Stimulated activated CD4-positive, alpha-beta T cell treated with anti-CD3 and anti-CD28 coated beads, Interleukin-1b, Interleukin-23, amount 100 ng/mL, for 24 hours (primary cell): ENCODE measurements around the gene ADARB2.

Experiments used
- DNase-seq, 4 experiments: peaks; one replicate each; pipeline ENCODE4 v3.0.0-alpha.2; 2020; ENCODE audit warnings: low read depth in 4 of 4, low spot score in 1 of 4

Gene ADARB2

DNA sequence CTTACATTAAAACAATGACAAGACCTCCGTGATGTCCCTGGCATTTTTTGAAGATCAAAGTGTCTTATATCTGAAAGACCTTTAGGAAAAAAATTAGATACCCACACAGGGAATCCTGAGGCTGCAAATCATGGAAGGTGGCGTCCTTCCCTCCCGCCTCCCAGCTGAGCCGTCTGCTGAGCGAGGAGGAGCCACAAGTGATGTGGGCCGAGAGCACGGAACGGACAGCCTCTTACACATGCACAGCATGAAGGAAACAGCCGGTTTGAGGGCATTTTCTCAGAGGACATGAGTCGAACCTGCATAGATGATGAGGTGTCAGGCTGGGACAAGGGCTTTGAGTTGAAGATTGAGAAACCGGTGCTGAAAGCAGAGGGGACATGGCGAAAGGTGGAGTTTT lies 163.3 kb downstream of the ADARB2 start:
- DNase-seq: no peak

DNA sequence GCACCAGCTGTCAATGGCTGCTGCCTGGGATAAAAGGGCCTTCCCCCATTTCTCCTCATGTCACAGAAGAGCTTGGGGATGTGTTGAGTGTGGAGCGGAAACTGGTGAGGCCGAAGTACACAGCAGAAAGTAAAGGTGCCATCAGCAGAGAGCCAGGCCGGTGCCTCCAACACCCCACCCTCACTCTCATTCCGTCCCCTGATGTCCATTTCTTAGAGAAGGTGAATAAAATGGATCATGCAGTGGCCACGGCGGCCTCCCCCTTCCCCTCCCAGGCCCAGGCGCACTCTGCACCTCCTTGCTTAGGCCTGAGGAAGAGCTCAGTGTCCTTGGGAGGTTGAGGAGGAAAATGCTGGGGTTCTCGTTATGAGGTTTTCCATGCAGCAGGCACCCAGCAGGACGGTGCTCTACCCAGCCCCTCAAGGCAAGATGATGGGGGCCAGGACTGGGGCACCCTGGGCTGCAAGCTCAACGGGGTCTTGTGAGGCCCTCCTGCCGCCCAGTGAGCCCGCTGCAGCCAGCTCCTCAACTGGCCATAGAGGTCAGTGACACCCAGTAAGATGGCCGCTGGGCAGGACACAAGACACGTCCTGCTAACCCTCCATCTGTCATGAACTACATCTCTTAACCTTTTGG lies 163.9 kb downstream of the ADARB2 start:
- no peak for DNase-seq

DNA sequence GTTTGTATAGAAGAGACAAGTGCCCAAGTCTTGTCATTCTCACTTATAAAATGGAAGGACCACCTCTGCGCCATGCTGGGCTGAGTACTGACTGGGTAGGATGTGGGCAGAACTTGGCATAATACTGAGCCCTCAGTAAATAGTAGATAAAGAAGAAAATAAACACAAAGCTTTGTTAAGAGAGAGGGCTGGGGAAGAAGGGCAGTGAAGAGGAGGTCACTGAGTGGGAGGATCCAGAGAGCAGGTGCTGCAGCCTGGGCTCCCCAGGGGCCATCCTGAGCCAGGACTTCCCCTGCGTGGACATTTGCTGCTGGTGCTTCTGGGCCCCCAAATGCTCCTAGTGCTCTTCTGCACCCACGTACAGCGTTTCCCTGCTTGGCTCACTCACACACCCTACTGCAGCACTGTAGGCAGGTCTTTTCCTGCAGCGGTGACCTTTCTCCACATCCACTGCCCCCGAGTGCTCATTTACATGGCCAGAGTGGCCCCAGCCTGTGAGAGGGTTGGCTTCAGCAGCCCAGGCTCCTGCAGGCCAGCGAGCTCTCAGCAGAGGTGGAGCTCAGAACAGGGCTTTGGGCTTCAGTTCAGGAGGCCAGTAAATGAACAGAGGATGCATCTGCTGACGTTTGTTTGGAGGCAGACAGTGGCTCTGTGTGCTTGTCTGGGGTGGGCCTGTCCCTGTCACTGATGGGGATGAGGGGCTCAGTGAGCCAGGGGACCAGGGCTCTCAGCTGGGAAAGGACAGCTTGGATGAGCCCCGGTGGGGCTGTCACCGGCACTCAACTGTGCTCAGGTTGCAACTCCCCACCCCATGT lies 164.6 kb downstream of the ADARB2 start:
- no peak for DNase-seq

DNA sequence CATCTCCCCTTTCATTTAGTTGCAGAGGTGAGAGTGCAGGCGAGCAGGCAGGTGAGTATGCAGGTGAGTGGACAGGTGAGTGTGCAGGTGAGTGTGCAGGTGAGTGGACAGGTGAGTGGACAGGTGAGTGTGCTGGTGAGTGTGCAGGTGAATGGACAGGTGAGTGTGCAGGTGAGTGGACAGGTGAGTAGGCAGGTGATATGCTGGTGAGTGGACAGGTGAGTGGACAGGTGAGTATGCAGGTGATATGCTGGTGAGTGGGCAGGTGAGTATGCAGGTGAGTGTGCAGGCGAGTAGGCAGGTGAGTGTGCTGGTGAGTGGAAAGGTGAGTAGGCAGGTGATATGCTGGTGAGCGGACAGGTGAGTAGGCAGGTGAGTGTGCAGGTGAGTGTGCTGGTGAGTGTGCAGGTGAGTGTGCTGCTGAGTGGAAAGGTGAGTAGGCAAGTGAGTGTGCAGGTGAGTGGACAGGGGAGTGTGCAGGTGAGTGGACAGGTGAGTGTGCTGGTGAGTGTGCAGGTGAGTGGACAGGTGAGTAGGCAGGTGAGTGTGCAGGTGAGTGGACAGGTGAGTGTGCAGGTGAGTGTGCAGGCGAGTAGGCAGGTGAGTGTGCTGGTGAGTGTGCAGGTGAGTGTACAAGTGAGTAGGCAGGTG lies 165.6 kb downstream of the ADARB2 start:
- DNase-seq: no peak

DNA sequence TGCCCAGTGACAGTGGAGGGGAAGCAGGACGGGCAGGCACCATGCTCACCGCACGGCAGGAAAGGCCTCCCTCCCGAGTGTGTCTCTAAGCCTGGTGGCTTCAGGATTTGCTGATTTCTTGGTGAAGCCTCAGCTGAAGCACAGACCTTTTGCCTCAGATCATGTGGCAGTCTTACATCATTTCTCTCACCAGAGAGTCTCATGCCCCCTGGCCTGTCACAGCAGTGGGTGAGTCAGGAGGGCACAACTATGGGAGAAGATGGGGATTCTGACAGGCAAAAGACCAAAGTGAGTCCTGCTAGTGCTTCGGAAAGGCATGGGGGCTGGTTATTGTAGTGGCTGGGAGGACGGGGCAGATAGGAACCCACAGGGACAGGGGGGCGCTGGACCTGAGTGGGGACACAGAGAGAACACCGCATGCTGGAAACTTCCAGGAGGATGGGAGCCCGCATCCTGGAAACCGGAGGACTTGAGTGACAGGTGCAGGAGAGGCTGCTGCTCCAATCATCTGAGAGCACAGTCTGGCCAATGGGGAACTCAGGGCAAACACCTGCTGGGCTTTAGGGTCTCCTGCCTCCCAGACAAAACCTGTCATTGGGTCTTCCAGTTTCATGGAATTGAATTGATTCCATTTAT lies 166.8 kb downstream of the ADARB2 start:
- DNase-seq: no peak

DNA sequence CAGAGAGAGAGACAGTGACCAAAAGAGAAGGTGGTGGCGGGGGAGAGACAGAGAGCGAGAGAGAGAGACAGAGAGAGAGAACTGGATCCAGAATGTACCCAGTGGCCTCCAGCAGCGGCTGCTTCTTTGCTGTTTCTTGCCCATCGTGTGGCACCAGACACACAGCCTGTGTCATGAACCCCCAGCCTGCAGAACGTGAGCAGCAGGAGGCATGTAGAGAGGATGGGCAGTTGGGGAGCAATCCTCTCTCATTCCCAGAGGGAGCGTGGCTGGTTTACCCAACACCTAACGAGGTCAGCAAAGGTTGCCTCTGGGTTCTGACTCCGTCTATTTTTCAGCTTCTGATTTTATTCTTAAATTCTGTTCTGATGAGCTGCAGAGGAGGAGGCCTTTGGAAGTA lies 168.1 kb downstream of the ADARB2 start:
- no peak for DNase-seq

DNA sequence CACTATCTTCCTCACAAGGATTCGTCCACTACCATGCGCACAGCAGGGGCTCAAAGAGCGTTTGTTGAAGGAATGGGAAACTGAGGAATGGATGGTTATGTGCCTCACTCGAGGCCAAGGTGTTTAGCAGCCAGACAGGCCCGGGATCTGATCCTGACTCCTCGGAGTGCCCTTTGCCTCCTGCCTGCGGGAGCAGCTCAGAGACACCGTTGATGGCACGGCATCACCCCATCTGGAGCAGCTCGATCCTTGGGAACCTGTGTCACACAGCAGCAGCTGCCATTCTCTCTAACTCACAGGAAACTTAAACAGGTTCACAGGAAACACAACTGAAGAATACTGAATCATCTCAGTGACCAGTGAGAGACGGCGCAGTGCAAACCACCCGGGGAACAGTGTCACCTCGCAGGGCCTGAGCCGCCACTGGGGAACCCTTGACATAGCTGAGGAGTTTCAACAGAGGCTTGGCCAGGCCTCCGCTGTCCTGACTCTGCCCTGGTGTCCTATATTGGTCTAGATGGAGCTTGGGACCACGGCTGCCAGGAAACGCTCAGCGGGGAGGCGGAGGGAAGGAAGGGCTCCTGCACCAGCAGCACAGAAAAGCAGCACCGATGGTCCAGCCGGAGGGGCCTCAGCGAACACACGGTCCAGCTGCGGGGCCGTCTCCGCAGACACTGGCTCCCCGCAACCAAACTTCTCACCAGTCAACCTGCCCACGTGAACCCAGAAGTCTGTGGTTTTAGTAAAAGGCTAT lies 169.4 kb downstream of the ADARB2 start:
- DNase-seq: no peak

DNA sequence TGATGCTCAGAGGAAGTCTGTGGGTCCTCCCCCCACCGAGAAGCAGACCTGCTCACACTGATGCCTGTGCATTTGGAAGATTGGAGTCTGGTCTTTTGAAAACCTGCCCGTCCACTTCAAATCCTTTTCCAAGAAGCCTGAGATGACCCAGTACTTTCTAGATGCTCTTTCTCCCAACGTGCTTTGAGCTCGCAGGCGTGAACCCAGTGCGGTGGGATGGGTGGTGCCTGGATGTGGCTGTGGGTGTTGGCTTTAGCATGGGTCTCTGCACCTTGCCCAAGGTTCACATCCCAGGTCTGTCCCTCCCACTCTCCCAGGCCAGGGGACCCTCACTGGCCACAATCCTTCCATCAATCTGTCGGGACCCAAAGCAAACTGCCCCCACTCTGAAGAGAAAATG lies 170.2 kb downstream of the ADARB2 start:
- DNase-seq: no peak

DNA sequence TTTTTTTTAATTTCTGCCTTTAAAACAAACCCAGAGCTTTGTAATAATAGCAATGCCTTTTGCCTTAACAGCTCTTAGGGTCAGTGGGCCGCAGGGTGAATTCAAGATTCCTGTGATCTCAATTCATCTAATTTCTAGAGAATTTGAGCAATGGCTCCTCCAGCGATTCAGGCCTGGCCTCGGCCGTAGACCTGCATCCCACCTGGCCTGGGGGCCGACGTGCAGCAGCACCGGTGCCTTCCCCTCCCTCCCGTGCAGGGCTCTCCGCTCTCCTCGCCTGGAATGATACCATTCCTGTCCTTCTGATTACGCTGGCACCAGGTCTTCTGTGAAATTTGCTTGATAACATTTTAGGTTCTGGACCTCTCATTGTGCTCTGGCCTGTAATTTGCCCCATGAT lies 172.5 kb downstream of the ADARB2 start:
- DNase-seq: no peak

DNA sequence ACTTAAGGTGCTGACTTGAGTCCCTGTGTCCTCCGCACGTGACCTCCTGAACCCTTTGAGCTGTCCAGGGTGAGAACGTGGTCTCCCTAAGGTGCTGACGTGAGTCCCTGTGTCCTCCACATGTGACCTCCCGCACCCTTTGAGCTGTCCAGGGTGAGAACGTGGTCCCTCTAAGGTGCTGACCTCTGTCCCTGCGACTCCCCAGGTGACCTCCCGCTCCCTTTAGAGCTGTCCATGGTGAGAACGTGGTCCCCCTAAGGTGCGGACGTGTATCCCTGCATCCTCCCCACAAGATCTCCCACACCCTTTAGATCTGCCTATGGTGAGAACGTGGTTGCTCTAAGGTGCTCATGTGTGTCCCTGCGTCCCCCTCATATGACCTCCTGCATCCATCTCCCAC lies 174.3 kb downstream of the ADARB2 start:
- no peak for DNase-seq

DNA sequence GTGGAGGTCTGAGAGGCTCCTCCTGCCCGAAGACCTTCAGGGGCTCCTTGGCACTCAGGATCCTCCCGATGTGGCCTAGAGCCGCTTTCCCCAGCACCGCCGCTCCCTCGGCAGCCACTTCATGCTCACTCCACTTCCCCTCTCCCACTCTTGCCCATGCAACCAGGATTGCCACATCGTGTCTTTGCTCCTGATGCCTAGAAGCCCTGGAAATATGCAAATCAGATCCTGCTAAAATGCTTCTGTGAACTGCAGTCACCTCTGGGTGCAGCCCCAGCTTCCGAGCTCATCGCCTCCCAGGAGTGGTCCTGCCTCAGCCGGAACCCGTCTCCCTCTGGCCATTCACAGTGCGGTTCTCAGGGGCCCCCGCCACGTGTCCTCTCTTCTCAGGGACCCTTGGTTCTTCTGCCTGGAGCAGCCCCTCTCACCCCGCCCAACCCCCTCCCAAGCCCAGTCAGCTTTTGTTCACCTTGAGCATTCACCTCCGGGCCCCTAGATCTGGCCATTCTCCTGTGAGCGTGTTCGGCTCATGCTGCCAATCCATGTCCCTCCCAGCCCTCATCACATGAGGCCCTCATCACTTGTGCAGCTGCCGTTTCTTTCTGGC lies 175.5 kb downstream of the ADARB2 start:
- no peak for DNase-seq

DNA sequence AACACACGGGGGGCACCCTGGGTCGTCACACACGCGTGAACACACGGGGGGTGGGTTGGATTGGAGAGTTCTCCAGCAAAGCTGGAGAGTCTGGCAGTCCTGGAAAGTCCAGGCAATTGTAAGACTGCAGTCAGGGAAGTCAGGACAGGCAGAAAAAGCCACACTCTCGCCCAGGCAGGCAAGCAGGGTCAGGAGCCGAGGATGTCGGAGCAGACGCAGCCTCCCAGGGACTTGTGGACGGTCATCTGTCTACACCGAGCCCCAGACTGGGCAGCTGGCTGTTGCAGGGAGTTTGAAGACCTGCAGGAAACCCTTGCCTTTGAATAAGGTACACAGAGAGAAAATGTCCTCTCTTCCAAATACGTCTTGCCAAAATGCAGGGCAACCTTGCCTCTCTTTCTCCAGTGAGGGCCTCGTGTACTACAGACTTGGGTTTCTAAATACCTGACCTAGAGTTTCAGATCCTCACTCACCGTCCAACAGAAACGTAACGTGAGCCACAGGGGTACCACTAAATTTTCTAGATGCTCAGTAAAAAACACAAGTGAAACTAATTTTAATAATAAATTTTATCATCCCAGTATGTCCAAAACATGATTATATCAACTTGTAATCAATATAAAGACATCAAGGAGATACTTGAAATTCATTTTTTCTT lies 176.7 kb downstream of the ADARB2 start:
- no peak for DNase-seq

DNA sequence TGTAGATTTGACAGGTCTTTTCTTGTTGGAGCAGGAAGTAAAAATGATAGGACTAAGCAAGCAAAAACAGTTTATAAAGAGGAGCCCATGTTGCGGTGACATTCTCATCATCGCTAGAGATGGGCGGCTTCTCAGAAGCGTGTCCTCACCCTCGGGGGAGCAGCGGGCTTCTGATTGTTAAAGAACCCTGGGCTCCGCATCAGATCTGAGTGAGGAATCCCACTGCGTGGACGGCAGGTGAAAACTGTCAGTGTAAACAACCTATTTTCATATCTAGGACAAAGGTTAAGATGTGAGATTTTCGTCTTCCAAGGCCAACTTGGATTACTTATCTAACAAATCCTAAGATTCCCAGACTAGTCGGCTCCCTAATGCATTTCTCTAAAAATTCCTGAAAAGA lies 177.6 kb downstream of the ADARB2 start:
- no peak for DNase-seq

DNA sequence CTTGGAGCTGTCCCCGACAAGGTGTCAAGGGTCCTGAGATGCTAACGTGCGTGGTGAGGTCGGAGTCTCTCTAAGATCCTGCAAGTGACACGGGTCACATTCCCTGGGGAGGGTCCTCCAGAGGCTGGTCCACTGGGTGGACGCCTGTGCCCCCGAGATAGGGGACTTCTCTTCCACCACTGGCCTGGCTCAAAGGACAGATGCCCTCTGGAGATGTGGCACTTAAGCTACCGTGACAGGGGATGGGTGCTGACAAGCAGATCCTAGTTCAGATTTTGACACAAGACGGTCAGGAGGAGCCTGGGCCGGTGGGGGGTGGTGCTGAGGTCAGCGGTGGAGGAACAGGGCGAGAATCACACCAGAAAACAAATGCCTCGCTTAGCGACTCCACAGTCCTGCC lies 178.0 kb downstream of the ADARB2 start:
- no peak for DNase-seq

DNA sequence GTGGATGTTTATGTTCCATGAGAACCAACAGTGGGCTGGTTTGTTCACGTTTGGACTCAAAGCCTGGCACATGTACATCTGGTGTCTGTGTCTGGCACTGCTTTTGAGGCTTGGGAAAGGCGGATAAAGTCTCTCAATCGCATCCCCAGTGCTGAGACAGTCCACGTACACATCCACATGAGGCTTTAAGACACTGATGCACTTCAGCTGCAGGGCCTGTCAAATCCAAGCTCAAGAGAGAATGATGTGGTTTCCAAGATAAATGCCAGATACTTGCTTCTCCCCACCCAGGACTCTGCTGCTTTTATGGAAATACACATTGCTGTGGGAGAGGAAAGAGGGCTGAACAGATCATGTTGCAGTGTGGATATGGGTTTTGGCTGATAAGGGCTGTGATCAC lies 178.4 kb downstream of the ADARB2 start:
- DNase-seq: no peak

DNA sequence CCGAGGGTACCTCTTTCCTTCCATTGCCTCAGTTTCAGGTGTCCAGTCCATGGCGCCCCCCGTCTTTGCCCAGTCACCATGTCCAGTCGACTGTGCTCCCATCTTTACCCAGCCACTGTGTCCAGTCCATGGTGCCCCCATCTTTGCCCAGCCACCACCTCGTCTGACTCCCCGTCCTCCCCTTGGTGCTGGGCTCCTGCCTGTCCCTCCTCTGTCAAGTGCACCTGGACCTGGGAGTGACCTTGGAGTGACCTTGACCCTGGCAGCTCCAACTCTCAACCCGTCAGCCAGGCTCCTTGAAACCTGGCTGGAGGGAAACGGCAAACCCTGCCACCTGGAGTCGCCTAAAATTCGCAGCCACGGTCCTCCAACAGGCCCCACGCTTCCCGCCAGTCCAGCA lies 180.2 kb downstream of the ADARB2 start:
- no peak for DNase-seq

DNA sequence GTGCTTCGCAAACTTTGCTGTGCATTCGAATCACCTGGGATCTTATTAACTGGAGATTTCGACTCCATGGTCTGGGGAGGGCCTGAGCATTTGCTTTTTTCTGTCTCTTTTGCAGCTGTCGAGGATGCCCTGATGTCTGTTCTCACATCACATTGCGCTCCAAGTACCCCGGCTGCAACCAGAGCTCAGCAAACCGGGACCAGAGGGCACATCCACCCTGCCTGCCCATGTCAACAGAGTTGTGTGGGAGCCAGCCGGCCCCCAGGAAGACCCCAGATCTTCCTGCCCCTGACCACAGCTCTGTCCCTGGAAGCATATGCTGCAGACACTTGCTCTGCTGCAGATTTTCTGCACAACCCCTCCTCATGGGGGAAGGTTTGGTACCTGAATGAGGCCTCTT lies 180.8 kb downstream of the ADARB2 start:
- no peak for DNase-seq

DNA sequence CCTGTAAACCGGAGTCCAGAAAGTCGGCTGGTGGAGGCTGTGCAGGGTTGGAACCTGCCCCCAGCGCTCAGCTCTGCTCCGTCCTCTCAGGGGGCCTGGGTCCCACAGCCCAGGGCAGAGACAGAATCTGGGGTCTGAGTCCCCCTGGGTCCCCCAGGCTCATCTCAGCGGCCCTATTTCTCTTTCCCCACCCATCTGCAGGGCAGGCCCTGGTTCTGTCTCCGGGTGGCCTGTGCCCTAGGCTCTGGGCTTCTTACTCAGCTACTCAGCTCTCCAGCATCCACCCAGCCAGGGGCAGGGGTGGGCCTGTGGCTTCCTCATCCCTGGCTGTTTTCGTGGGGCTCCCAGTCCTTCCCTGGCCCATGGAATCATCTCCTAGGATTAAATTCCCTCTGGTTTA lies 183.4 kb downstream of the ADARB2 start:
- no peak for DNase-seq

DNA sequence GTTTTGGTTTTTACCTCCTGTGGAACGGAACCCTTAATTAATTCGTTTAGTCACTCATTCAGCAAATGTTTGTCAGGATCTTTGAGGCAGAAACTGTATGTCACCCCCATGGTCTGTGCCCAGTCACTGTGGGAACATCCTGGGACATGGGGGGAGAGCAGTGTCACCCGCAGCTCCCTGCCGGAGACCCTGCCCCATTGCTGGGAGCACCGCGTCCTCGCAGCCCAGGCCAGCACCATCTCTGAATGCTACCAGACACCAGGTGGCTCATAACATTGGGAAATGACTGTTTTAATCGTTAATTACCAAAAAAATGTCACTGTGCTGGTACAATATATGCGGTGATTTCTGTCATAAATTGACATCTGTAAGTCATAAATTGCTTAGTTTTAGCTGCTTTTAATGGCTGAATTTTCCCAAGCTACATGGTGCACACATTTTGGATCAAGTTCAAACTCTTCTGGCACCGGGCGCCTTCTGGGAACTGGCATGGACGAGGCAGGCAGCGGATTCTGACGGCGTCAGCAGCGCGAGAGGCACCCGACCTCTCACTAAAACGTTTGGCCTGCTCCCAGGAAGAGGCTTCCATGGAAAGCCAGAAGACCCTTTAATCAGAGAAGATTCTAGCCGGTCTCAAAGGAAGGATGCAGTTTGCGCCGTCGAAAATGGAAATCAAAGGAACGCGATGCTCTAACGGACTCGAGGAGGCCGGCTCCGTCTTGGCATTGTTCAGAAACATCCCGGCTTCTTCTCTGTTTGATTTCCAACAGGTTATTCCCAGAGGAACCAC lies 184.2 kb downstream of the ADARB2 start:
- DNase-seq: no peak

DNA sequence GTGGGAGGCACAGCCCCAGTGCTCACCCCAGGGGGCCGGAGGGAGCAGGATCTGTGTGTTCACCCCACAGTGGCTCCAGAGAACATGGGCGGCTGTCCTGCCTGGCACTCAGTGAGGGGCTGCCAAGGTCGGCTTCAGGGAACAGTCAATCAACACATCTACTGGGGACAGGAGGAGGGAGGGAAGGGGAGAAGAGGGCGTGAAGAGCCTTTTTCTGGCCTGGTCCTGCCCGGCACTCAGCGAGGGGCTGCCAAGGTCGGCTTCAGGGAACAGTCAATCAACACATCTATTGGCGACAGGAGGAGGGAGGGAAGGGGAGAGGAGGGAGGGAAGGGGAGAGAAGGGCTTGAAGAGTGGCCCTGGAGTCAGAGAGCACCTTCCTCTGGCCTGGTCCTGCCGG lies 184.9 kb downstream of the ADARB2 start:
- no peak for DNase-seq
